CD4-positive, alpha-beta T cell treated with Interleukin-17A for 4 hours (primary cell): ENCODE measurements around the gene PRTG.
"Not testable (repeated sequence)": the region's sequence is repeated elsewhere in the genome, so short reads cannot be mapped to it uniquely, and the experiment has no call there.

Source experiments
- DNase-seq: peaks from one replicate; pipeline ENCODE4 v3.0.0-alpha.2; 2020; ENCODE audit warnings: mixed read lengths

PRTG gene

GRCh38 chr15:55742927-55743728 lies at the start of gene PRTG:
Gene PRTG, minus strand, starts transcription at chr15:55743152. Its CDS starts 221 bp downstream, at chr15:55742931.
- no peak for DNase-seq

- no peak for DNase-seq
These were observed 48.8 kb upstream of the PRTG start for GRCh38 chr15:55791551-55792400.

GRCh38 chr15:55789066-55789660 lies 46.2 kb upstream of the PRTG start:
- DNase-seq = peak; percentile 43

GRCh38 chr15:55786341-55786740 lies 43.4 kb upstream of the PRTG start:
- no peak for DNase-seq

GRCh38 chr15:55785593-55785992 lies 42.6 kb upstream of the PRTG start:
- DNase-seq = not testable (repeated sequence)

GRCh38 chr15:55784286-55784685 lies 41.3 kb upstream of the PRTG start:
- DNase-seq = no peak

- DNase-seq = no peak
These were observed 39.9 kb upstream of the PRTG start for GRCh38 chr15:55782901-55783300.

GRCh38 chr15:55780292-55780691 lies 37.3 kb upstream of the PRTG start:
- DNase-seq = no peak

GRCh38 chr15:55778932-55779331 lies 36.0 kb upstream of the PRTG start:
- DNase-seq = no peak

- DNase-seq = no peak
These were observed 32.4 kb upstream of the PRTG start for GRCh38 chr15:55775316-55775715.

- DNase-seq = peak; percentile 18
These were observed 31.4 kb upstream of the PRTG start for GRCh38 chr15:55774113-55774970.

GRCh38 chr15:55770806-55771205 lies 27.9 kb upstream of the PRTG start:
- no peak for DNase-seq

GRCh38 chr15:55770261-55770660 lies 27.3 kb upstream of the PRTG start:
- no peak for DNase-seq

- DNase-seq = no peak
These were observed 25.8 kb upstream of the PRTG start for GRCh38 chr15:55768670-55769185.

- no peak for DNase-seq
These were observed 23.7 kb upstream of the PRTG start for GRCh38 chr15:55766676-55767075.

- DNase-seq = no peak
These were observed 21.4 kb upstream of the PRTG start for GRCh38 chr15:55764398-55764797.

- DNase-seq = no peak
These were observed 15.6 kb upstream of the PRTG start for GRCh38 chr15:55758580-55758986.

- DNase-seq = not testable (repeated sequence)
These were observed 10.5 kb upstream of the PRTG start for GRCh38 chr15:55753433-55753832.

- no peak for DNase-seq
These were observed 7.8 kb upstream of the PRTG start for GRCh38 chr15:55750706-55751105.

- DNase-seq = no peak
These were observed 1.0 kb upstream of the PRTG start for GRCh38 chr15:55743729-55744655.

- no peak for DNase-seq
These were observed 440 bp downstream of the PRTG start for GRCh38 chr15:55742498-55742926.
